Measurements from ENCODE around the gene NDUFV1.

- TF ChIP-seq CTCF (conservative IDR thresholded peaks at IDR 0.05), result no peak
- TF ChIP-seq EZH2 (IDR thresholded peaks at IDR 0.05; ENCODE audit: low read depth), result no peak
Observed at GRCh38 chr11:67613313-67613959, 6.7 kb downstream of the NDUFV1 start.

Measured in PC-9 (cell line).